ENCODE data around the gene VAV3.

VAV3 gene

GRCh38 chr1:107833061-107833460 lies 131.9 kb downstream of the VAV3 start:
- ChIA-PET POLR2A (ENCODE audit: low non-redundant PET) (no interaction called here), CTCF (interaction anchor here (0.6 kb wide), 1 partner anchor 383 kb away, joined by 3 read pairs; no protein-coding TSS in a partner anchor)
- no peak for DNase-seq (ENCODE audit: low spot score)
- H3K27ac ChIP-seq, result no peak overlapping the region
- no peak for TF ChIP-seq CTCF (conservative IDR thresholded peaks at IDR 0.05; ENCODE audit: low read depth)

- no peak overlapping the region for H3K27ac ChIP-seq
- POLR2A ChIA-PET (ENCODE audit: low non-redundant PET), result no interaction called here
- TF ChIP-seq CTCF (conservative IDR thresholded peaks at IDR 0.05; ENCODE audit: low read depth), result no peak
- no peak for DNase-seq (ENCODE audit: low spot score)
- CTCF ChIA-PET, result interaction anchor here (0.7 kb wide), 2 partner anchors 46 to 50 kb away, joined by 3 to 6 read pairs; no protein-coding TSS in a partner anchor
These were observed 133.1 kb downstream of the VAV3 start for GRCh38 chr1:107831921-107832320.

- no peak for DNase-seq (ENCODE audit: low spot score)
- ChIA-PET CTCF (no interaction called here), POLR2A (ENCODE audit: low non-redundant PET) (no interaction called here)
- no peak overlapping the region for H3K27ac ChIP-seq
- TF ChIP-seq CTCF (conservative IDR thresholded peaks at IDR 0.05; ENCODE audit: low read depth), result no peak
These were observed 134.5 kb downstream of the VAV3 start for GRCh38 chr1:107830526-107830925.

GRCh38 chr1:107830075-107830474 lies 134.9 kb downstream of the VAV3 start:
- CTCF ChIA-PET, result no interaction called here
- no peak for TF ChIP-seq CTCF (conservative IDR thresholded peaks at IDR 0.05; ENCODE audit: low read depth)
- no peak overlapping the region for H3K27ac ChIP-seq
- POLR2A ChIA-PET (ENCODE audit: low non-redundant PET), result no interaction called here
- no peak for DNase-seq (ENCODE audit: low spot score)

- ChIA-PET CTCF (no interaction called here), POLR2A (ENCODE audit: low non-redundant PET) (no interaction called here)
- no peak for TF ChIP-seq CTCF (conservative IDR thresholded peaks at IDR 0.05; ENCODE audit: low read depth)
- no peak for DNase-seq (ENCODE audit: low spot score)
- H3K27ac ChIP-seq, result no peak overlapping the region
These were observed 135.8 kb downstream of the VAV3 start for GRCh38 chr1:107829036-107829770.

- ChIA-PET POLR2A (ENCODE audit: low non-redundant PET) (no interaction called here), CTCF (no interaction called here)
- DNase-seq (ENCODE audit: low spot score), result no peak
- H3K27ac ChIP-seq, result no peak overlapping the region
- TF ChIP-seq CTCF (conservative IDR thresholded peaks at IDR 0.05; ENCODE audit: low read depth), result no peak
These were observed 140.0 kb downstream of the VAV3 start for GRCh38 chr1:107824946-107825345.
